HG03571 (cell line): ENCODE data around the gene ADGRE1.
"Not testable (repeated sequence)": the region's sequence is repeated elsewhere in the genome, so short reads cannot be mapped to it uniquely, and the experiment has no call there.

Experiments used
- ATAC-seq: cut with Tn5 transposase; IDR thresholded peaks from one replicate; pipeline ENCODE4 v1.9.1; 2021; ENCODE audit not compliant: unreplicated experiment

ADGRE1 gene

GRCh38 chr19:6887316-6887715 is at the start of gene ADGRE1:
Gene ADGRE1, plus strand, starts transcription at chr19:6887579. Its CDS starts 30 bp downstream, at chr19:6887609.
- no peak for ATAC-seq

GRCh38 chr19:6838062-6838655 is 49.2 kb upstream of the ADGRE1 start:
- ATAC-seq = no peak

GRCh38 chr19:6842871-6843607 is 44.3 kb upstream of the ADGRE1 start:
- ATAC-seq = no peak

- ATAC-seq = no peak
Observed at GRCh38 chr19:6847828-6848200, 39.6 kb upstream of the ADGRE1 start.

GRCh38 chr19:6848986-6849385 is 38.4 kb upstream of the ADGRE1 start:
- no peak for ATAC-seq

GRCh38 chr19:6849876-6850275 is 37.5 kb upstream of the ADGRE1 start:
- ATAC-seq = no peak

- no peak for ATAC-seq
Observed at GRCh38 chr19:6851359-6851758, 36.0 kb upstream of the ADGRE1 start.

GRCh38 chr19:6852001-6852400 is 35.4 kb upstream of the ADGRE1 start:
- no peak for ATAC-seq

- ATAC-seq = no peak
Observed at GRCh38 chr19:6853868-6854267, 33.5 kb upstream of the ADGRE1 start.

GRCh38 chr19:6854758-6855157 is 32.6 kb upstream of the ADGRE1 start:
- no peak for ATAC-seq

- ATAC-seq = no peak
Observed at GRCh38 chr19:6856749-6857372, 30.5 kb upstream of the ADGRE1 start.

- ATAC-seq = no peak
Observed at GRCh38 chr19:6861683-6862286, 25.6 kb upstream of the ADGRE1 start.

- no peak for ATAC-seq
Observed at GRCh38 chr19:6862673-6863078, 24.7 kb upstream of the ADGRE1 start.

- ATAC-seq = no peak
Observed at GRCh38 chr19:6864325-6864940, 22.9 kb upstream of the ADGRE1 start.

- no peak for ATAC-seq
Observed at GRCh38 chr19:6865849-6866248, 21.5 kb upstream of the ADGRE1 start.

GRCh38 chr19:6866741-6867151 is 20.6 kb upstream of the ADGRE1 start:
- no peak for ATAC-seq

GRCh38 chr19:6868351-6868750 is 19.0 kb upstream of the ADGRE1 start:
- ATAC-seq = no peak

- ATAC-seq = not testable (repeated sequence)
Observed at GRCh38 chr19:6869151-6869882, 18.1 kb upstream of the ADGRE1 start.

GRCh38 chr19:6873708-6874431 is 13.5 kb upstream of the ADGRE1 start:
- no peak for ATAC-seq

- ATAC-seq = no peak
Observed at GRCh38 chr19:6875218-6875617, 12.2 kb upstream of the ADGRE1 start.
